ENCODE data around the gene HLA-DPA1. TPM values are rescaled to one million over a fixed set of nuclear protein-coding genes. Genes with fewer than 3 reads are reported as not detected.

Gene HLA-DPA1
- total RNA-seq, 1 donor from 2014 or later = 285 TPM

- no peak for DNase-seq (ENCODE audit: low spot score in 2 of 2)
- H3K4me3 ChIP-seq = no peak overlapping the region
- no peaks in the 10 kb centered on the region for H3K27me3 ChIP-seq
- H3K9me3 ChIP-seq = no peaks in the 10 kb centered on the region
- no peaks in the 10 kb centered on the region for H3K4me1 ChIP-seq
- H3K36me3 ChIP-seq = no peaks in the 10 kb centered on the region
- intact Hi-C loops (cut with DNase I) = no loop called here
- TF ChIP-seq CTCF (IDR thresholded peaks at IDR 0.05) = no peak
- H3K27ac ChIP-seq = no peak overlapping the region
Observed at GRCh38 chr6:33061987-33062386, 11.5 kb downstream of the HLA-DPA1 start.

- Histone ChIP-seq H3K27me3 (no peaks in the 10 kb centered on the region), H3K4me3 (no peak overlapping the region), H3K27ac (no peak overlapping the region), H3K36me3 (no peaks in the 10 kb centered on the region), H3K9me3 (no peaks in the 10 kb centered on the region), H3K4me1 (no peaks in the 10 kb centered on the region)
- DNase-seq (ENCODE audit: low spot score in 2 of 2) = no peak
- intact Hi-C loops (cut with DNase I) = no loop called here
- TF ChIP-seq CTCF (IDR thresholded peaks at IDR 0.05) = no peak
Observed at GRCh38 chr6:33057222-33058150, 16.0 kb downstream of the HLA-DPA1 start.

GRCh38 chr6:33053230-33053629 is 20.2 kb downstream of the HLA-DPA1 start:
- intact Hi-C loops (cut with DNase I) = no loop called here

GRCh38 chr6:33052627-33053026 is 20.8 kb downstream of the HLA-DPA1 start:
- TF ChIP-seq CTCF (IDR thresholded peaks at IDR 0.05) = no peak
- DNase-seq (ENCODE audit: low spot score in 2 of 2) = no peak
- Histone ChIP-seq H3K9me3 (no peaks in the 10 kb centered on the region), H3K36me3 (no peaks in the 10 kb centered on the region), H3K4me1 (no peaks in the 10 kb centered on the region), H3K4me3 (no peak overlapping the region), H3K27me3 (no peaks in the 10 kb centered on the region), H3K27ac (no peak overlapping the region)
- intact Hi-C loops (cut with DNase I) = no loop called here

More at GRCh38 chr6:33053230-33053629, 20.2 kb downstream of the HLA-DPA1 start:
- H3K36me3 ChIP-seq = no peaks in the 10 kb centered on the region
- H3K4me1 ChIP-seq = no peaks in the 10 kb centered on the region
- H3K9me3 ChIP-seq = no peaks in the 10 kb centered on the region
- no peak for DNase-seq (ENCODE audit: low spot score in 2 of 2)
- no peaks in the 10 kb centered on the region for H3K27me3 ChIP-seq
- no peak for TF ChIP-seq CTCF (IDR thresholded peaks at IDR 0.05)
- H3K27ac ChIP-seq = no peak overlapping the region
- no peak overlapping the region for H3K4me3 ChIP-seq

GRCh38 chr6:33050014-33050810 is 23.2 kb downstream of the HLA-DPA1 start:
- DNase-seq (ENCODE audit: low spot score in 2 of 2) = no peak
- H3K9me3 ChIP-seq = no peaks in the 10 kb centered on the region
- intact Hi-C loops (cut with DNase I) = no loop called here
- H3K4me3 ChIP-seq = no peak overlapping the region
- TF ChIP-seq CTCF (IDR thresholded peaks at IDR 0.05) = no peak
- no peak overlapping the region for H3K27ac ChIP-seq
- H3K4me1 ChIP-seq = no peaks in the 10 kb centered on the region
- no peaks in the 10 kb centered on the region for H3K27me3 ChIP-seq
- no peaks in the 10 kb centered on the region for H3K36me3 ChIP-seq
